ENCODE measurements around the gene KCNK18. TPM values are rescaled to one million over a fixed set of nuclear protein-coding genes. Genes with fewer than 3 reads are reported as not detected.

The KCNK18 gene
- total RNA-seq, 1 donor from 2014 or later, result not detected

GRCh38 chr10:117250411-117250810 lies 53.1 kb downstream of the KCNK18 start:
- intact Hi-C loops (cut with DNase I), result no loop called here
- DNase-seq (no peak), ATAC-seq (no peak)
- TF ChIP-seq CTCF (IDR thresholded peaks at IDR 0.05), result no peak
- Histone ChIP-seq H3K27me3 (peaks cover 19% of the 10 kb centered on the region), H3K27ac (no peak overlapping the region), H3K4me3 (no peak overlapping the region), H3K36me3 (no peaks in the 10 kb centered on the region), H3K9me3 (no peaks in the 10 kb centered on the region), H3K4me1 (no peaks in the 10 kb centered on the region)

- Histone ChIP-seq H3K27ac (no peak overlapping the region), H3K36me3 (no peaks in the 10 kb centered on the region), H3K4me1 (no peaks in the 10 kb centered on the region), H3K4me3 (no peak overlapping the region), H3K9me3 (no peaks in the 10 kb centered on the region), H3K27me3 (peaks cover 26% of the 10 kb centered on the region)
- intact Hi-C loops (cut with DNase I), result no loop called here
- ATAC-seq, result no peak
- TF ChIP-seq CTCF (IDR thresholded peaks at IDR 0.05), result no peak
- DNase-seq, result no peak
Observed at GRCh38 chr10:117253908-117254307, 56.6 kb downstream of the KCNK18 start.

- Histone ChIP-seq H3K4me3 (no peak overlapping the region), H3K4me1 (no peaks in the 10 kb centered on the region), H3K27ac (no peak overlapping the region), H3K27me3 (peaks cover 26% of the 10 kb centered on the region), H3K36me3 (no peaks in the 10 kb centered on the region), H3K9me3 (no peaks in the 10 kb centered on the region)
- no peak for TF ChIP-seq CTCF (IDR thresholded peaks at IDR 0.05)
- intact Hi-C loops (cut with DNase I), result no loop called here
- ATAC-seq, result no peak
- no peak for DNase-seq
Observed at GRCh38 chr10:117254338-117254737, 57.0 kb downstream of the KCNK18 start.

GRCh38 chr10:117254774-117255735 lies 57.8 kb downstream of the KCNK18 start:
- Histone ChIP-seq H3K4me3 (no peak overlapping the region), H3K36me3 (no peaks in the 10 kb centered on the region), H3K4me1 (no peaks in the 10 kb centered on the region), H3K27ac (no peak overlapping the region), H3K9me3 (no peaks in the 10 kb centered on the region), H3K27me3 (peaks cover 26% of the 10 kb centered on the region)
- no peak for TF ChIP-seq CTCF (IDR thresholded peaks at IDR 0.05)
- DNase-seq (no peak), ATAC-seq (no peak)
- intact Hi-C loops (cut with DNase I), result no loop called here

GRCh38 chr10:117255835-117256460 lies 58.7 kb downstream of the KCNK18 start:
- H3K4me3 ChIP-seq, result no peak overlapping the region
- intact Hi-C loops (cut with DNase I), result no loop called here
- H3K4me1 ChIP-seq, result no peaks in the 10 kb centered on the region
- no peak for TF ChIP-seq CTCF (IDR thresholded peaks at IDR 0.05)
- no peak for DNase-seq
- no peak for ATAC-seq
- H3K36me3 ChIP-seq, result no peaks in the 10 kb centered on the region
- H3K27me3 ChIP-seq, result peaks cover 21% of the 10 kb centered on the region
- H3K27ac ChIP-seq, result no peak overlapping the region
- H3K9me3 ChIP-seq, result no peaks in the 10 kb centered on the region
